Pancreas (tissue), 10 donors: ENCODE results near the gene PGD. TPM values are rescaled to one million over a fixed set of nuclear protein-coding genes. Genes with fewer than 3 reads are reported as not detected.
"Not testable (repeated sequence)": the region's sequence is repeated elsewhere in the genome, so short reads cannot be mapped to it uniquely, and the experiment has no call there.

Source experiments
- ATAC-seq, 4 donors: fragments of 200-7000 bp; cut with Tn5 transposase; one replicate each; pipeline versions ENCODE4 v1.8.0 to v1.9.1; 2020; ENCODE audit warnings: mild to moderate bottlenecking in 4 of 4, moderate library complexity in 4 of 4
- DNase-seq, 6 donors: peaks; one replicate each; pipeline ENCODE4 v3.0.0-alpha.2; 2020
- FAIRE-seq: peaks from 2 replicates; lab custom pipeline; 2012; peaks lifted over from hg19 to GRCh38; lab: Jason Lieb, UNC
- H3K27ac ChIP-seq, 4 donors: fragments of 200-600 bp; sonication (generic); 1 replicate in 3 of 4; 2 replicates in 1 of 4; pipeline versions ENCODE4 v1.5.0 to v1.8.0; 2020
- H3K27me3 ChIP-seq, 4 donors: fragments of 200-600 bp; one replicate each; pipeline ENCODE4 v1.8.0; 2021
- H3K36me3 ChIP-seq, 3 donors: fragments of 200-600 bp; sonication (generic) in 1 of 3; one replicate each; pipeline versions ENCODE4 v1.5.0 to v1.8.0; 2020 to 2021
- H3K4me1 ChIP-seq, 3 donors: fragments of 200-600 bp; one replicate each; pipeline ENCODE4 v1.8.0; 2021
- H3K4me3 ChIP-seq, 4 donors: fragments of 200-600 bp; sonication (generic) in 2 of 4; one replicate each; pipeline versions ENCODE4 v1.5.0 to v1.8.0; 2020 to 2021
- H3K9me3 ChIP-seq, 4 donors: fragments of 200-600 bp; one replicate each; pipeline ENCODE4 v1.8.0; 2021
- CTCF ChIP-seq, 4 donors: fragments of 200-600 bp; sonication (generic) in 3 of 4; IDR thresholded peaks; one replicate each; pipeline versions ENCODE4 v1.5.0 to v1.8.0; 2021; ENCODE audit warnings: antibody characterized with exemption in 4 of 4
- WGBS, 2 donors: extraction: QIAGEN DNeasy Blood & Tissue Kit; methylation state at CpG; one replicate each; pipeline ENCODE4 v1.1.7; 2013; 5-methylcytosine and 5-hydroxymethylcytosine counted together
- intact Hi-C, 3 donors: fragments of 100-400 bp; cut with DNase I; formaldehyde crosslinking; loops; one replicate each; pipeline versions ENCODE4 v1.11.1 to v1.14.2; 2022
- polyA plus RNA-seq, 2 donors: library from polyadenylated mRNA; stranded (reverse); fragments of 200-250 nt; gene quantifications; one replicate each; pipeline ENCODE4 v1.2.3, GENCODE V29; 2013
- total RNA-seq, 6 donors: library from RNA; stranded (reverse); fragmentation: NEBNext Ultra II Directional in 4 of 6; extraction: Animal tissue kit (Norgen Biotek cat#: 25700) in 4 of 6; gene quantifications; one replicate each; pipeline versions ENCODE4 v1.2.1 to v1.2.4, GENCODE V29; 2021 to 2023
- donor health status: healthy with polysubstance abuse.
- donor health status: DM: no; HTN: no; CAD: no; lungs with moderate emphysema.
- donor health status: DM: no; HTN: no; CAD: no.
- donor health status: control.
- donor health status: control.
- donor health status: Bipolar disorder and iron deficiency.
- donor health status: DM: yes; HTN: yes; CAD: no.
- donor health status: DM: no; HTN: no; CAD: no.
- donor health status: DM: no; HTN: no; CAD: no.
- donor health status: DM: yes; HTN: yes; CAD: no.

PGD gene
- total and polyA plus RNA-seq, 8 donors, result 12.7 to 40.0 (median 23.3) TPM

DNA sequence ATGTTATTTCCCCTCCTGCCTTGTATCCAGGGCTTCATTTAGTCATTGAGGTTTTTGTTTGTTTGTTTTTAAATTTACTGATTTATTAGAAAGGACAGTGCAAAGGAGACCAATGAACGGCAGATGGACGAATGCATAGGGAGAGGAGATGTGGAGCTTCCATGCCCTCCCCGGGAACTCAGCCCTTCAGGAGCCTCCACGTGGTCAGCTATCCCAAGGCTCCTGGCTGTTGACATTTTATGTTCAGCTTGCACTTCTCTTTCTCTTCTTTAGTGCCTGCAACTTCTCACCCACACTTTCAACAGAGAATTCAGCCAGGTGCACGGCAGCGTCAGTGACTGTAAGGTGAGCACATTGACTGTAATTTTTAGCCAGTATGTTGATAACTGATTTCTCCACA, 30.7 kb upstream of the PGD start:
- Histone ChIP-seq H3K36me3 (peaks cover 9 to 52% (median 11%) of the 10 kb centered on the region in 3 donors), H3K9me3 (no peaks in the 10 kb centered on the region), H3K4me1 (no peaks in the 10 kb centered on the region), H3K27ac (no peak overlapping the region), H3K27me3 (no peaks in the 10 kb centered on the region), H3K4me3 (no peak overlapping the region)
- TF ChIP-seq CTCF (IDR thresholded peaks at IDR 0.05), result no peak
- no peak for FAIRE-seq
- DNase-seq, result no peak
- intact Hi-C loops, result no loop called here
- ATAC-seq, result no peak
- WGBS, 2 donors, result 79 to 84% methylated on average over 6 of the region's 6 CpGs

GRCh38 chr1:10374442-10374860, 24.4 kb upstream of the PGD start:
- no peaks in the 10 kb centered on the region for H3K4me1 ChIP-seq
- FAIRE-seq, result no peak
- no peak for DNase-seq
- peaks cover 0 to 49% (median 3%) of the 10 kb centered on the region in 3 donors for H3K36me3 ChIP-seq
- no peak overlapping the region for H3K4me3 ChIP-seq
- H3K9me3 ChIP-seq, result no peaks in the 10 kb centered on the region
- no peak for TF ChIP-seq CTCF (IDR thresholded peaks at IDR 0.05)
- ATAC-seq, result no peak
- no peak overlapping the region for H3K27ac ChIP-seq
- intact Hi-C loops, result no loop called here
- H3K27me3 ChIP-seq, result no peaks in the 10 kb centered on the region
- 84 to 86% methylated on average over 8 of the region's 8 CpGs for WGBS, 2 donors

DNA sequence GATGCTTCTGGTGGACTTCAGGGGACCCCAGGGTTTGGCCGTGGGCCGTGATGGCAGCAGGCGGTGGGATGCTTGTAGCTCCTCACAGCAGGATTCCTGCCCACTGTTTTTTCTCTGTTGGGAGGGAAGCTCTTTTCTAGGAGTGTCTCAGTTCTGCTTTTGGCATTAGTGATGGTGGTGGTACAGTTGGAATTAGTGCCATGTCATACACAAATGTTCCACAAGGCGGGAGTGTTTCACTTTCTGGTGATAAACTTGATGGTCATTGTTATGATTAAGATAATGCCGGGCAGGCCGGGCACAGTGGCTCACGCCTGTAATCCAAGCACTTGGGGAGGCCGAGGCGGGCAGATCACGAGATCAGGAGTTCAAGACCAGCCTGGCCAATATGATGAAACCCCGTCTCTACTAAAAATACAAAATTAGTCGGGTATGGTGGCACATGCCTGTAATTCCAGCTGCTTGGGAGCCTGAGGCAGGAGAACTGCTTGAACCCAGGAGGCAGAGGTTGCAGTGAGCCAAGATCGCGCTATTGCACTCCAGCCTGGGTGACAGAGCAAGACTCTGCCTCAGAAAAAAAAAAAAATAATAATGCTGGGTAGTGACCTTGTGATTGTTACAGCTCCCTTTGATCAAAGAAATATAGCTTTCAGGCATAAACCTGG, 21.4 kb upstream of the PGD start:
- intact Hi-C loops, result loop anchor here in 2 of 3 donors (5.0 kb wide), 1 partner anchor 50 kb away; no protein-coding TSS in a partner anchor
- ATAC-seq (peak; percentile 70 to 93 (median 89)), DNase-seq (peak in 3 of 6 donors; percentile 29 to 64 (median 37))
- WGBS, 2 donors, result 40 to 42% methylated on average over 14 of the region's 14 CpGs
- peak in 3 of 4 donors; percentile 45 to 62 (median 61) for TF ChIP-seq CTCF (IDR thresholded peaks at IDR 0.05)
- H3K9me3 ChIP-seq, FAIRE-seq, H3K4me3 ChIP-seq, H3K4me1 ChIP-seq, H3K27ac ChIP-seq, H3K27me3 ChIP-seq: not testable (repeated sequence)
- peaks cover 0 to 38% (median 3%) of the 10 kb centered on the region in 3 donors for H3K36me3 ChIP-seq

DNA sequence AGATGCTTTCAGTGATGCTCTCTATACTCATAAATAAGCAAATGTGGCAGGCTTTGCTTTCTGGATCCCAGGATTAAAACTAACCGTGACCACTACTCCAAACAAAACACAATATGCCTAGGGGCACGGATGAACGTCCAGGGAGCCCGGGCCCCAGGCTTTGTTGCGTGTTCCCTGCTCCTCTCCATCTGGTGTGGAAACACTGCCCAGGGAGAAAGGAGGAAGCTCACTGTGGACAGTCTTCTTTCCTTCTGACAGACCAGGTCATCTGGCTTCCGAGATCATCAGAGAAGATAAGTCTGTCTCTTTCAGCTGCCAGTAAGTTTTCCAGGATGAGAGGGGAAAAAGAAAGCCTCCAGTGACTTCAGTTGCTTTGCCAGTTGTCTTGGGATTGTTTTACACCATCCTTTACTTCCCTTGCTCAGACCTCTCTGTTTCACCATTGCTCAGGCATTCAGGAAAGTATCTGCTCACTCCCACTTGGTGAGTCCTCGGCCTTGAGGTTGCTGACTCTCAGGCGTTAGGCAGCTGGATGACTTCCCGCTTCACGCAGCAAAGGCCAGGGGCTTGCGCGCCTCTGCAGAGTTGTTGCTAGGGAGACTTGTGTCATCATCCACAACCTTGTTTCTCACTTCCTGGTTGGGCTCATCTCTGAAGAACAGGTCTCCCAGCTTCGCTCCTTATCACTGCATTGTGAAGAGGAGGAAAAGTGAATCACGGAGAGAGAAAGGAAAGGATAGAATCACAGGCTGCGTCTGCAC, 20.6 kb upstream of the PGD start:
- Histone ChIP-seq H3K4me1 (no peaks in the 10 kb centered on the region), H3K27ac (no peak overlapping the region), H3K9me3 (no peaks in the 10 kb centered on the region), H3K27me3 (no peaks in the 10 kb centered on the region), H3K36me3 (peaks cover 0 to 35% (median 3%) of the 10 kb centered on the region in 3 donors), H3K4me3 (no peak overlapping the region)
- peak in 3 of 4 donors; percentile 35 to 78 (median 52) for ATAC-seq
- peak in 1 of 6 donors; percentile 24 for DNase-seq
- TF ChIP-seq CTCF (IDR thresholded peaks at IDR 0.05), result no peak
- intact Hi-C loops, result loop anchor here in 2 of 3 donors (5.0 kb wide), 1 partner anchor 49 kb away; no protein-coding TSS in a partner anchor
- WGBS, 2 donors, result 72 to 73% methylated on average over 15 of the region's 15 CpGs
- no peak for FAIRE-seq
